DOHH2 (cell line): Measurements from ENCODE around the gene GLP2R.

Source experiments
- H3F3A ChIP-seq: fragments of 200-600 bp; sonication (generic), shearing (Covaris generic); 2 replicates; pipeline ENCODE4 v1.6.0; 2016; ENCODE audit warnings: antibody characterized with exemption, mild to moderate bottlenecking; ENCODE audit not compliant: control insufficient read depth, insufficient read depth
- H3K27ac ChIP-seq: fragments of 200-600 bp; sonication (generic); 2 replicates; pipeline ENCODE4 v1.5.1; 2014; ENCODE audit warnings: low read depth, mild to moderate bottlenecking, low read length, moderate library complexity
- H3K27me3 ChIP-seq: fragments of 200-600 bp; sonication (generic); 2 replicates; pipeline ENCODE4 v1.6.1; 2014; ENCODE audit warnings: mild to moderate bottlenecking, low read length, mixed read lengths; ENCODE audit not compliant: control insufficient read depth
- H3K36me3 ChIP-seq: fragments of 200-600 bp; sonication (generic); 2 replicates; pipeline ENCODE4 v1.6.1; 2014; ENCODE audit warnings: mild to moderate bottlenecking, low read length, moderate library complexity, mixed read lengths; ENCODE audit not compliant: control insufficient read depth
- H3K4me1 ChIP-seq: fragments of 200-600 bp; sonication (generic); 2 replicates; pipeline ENCODE4 v1.6.1; 2014; ENCODE audit warnings: mild to moderate bottlenecking, low read length, mixed read lengths; ENCODE audit not compliant: control insufficient read depth
- H3K4me2 ChIP-seq: fragments of 200-600 bp; sonication (generic); 2 replicates; pipeline ENCODE4 v1.6.0; 2014; ENCODE audit warnings: mild to moderate bottlenecking, low read length, moderate library complexity
- H3K4me3 ChIP-seq: fragments of 200-600 bp; sonication (generic); 2 replicates; pipeline ENCODE4 v1.5.1; 2014; ENCODE audit warnings: mild to moderate bottlenecking, low read length, mixed read lengths
- H3K79me2 ChIP-seq: fragments of 200-600 bp; sonication (generic); 2 replicates; pipeline ENCODE4 v1.6.1; 2014; ENCODE audit warnings: mild to moderate bottlenecking, low read length, mixed read lengths; ENCODE audit not compliant: control insufficient read depth
- H3K9me2 ChIP-seq: fragments of 200-600 bp; sonication (generic); replicated peaks from 2 replicates; pipeline ENCODE4 v1.6.1; 2014; ENCODE audit warnings: mild to moderate bottlenecking, low read length, mixed read lengths; ENCODE audit not compliant: control insufficient read depth
- H3K9me3 ChIP-seq: fragments of 200-600 bp; sonication (generic); 2 replicates; pipeline ENCODE4 v1.6.1; 2014; ENCODE audit warnings: antibody characterized with exemption, low read length, mixed read lengths; ENCODE audit not compliant: control insufficient read depth, insufficient read depth
- H4K20me1 ChIP-seq: fragments of 200-600 bp; sonication (generic); 2 replicates; pipeline ENCODE4 v1.6.0; 2014; ENCODE audit warnings: low read depth, mild to moderate bottlenecking, antibody characterized with exemption, low read length, moderate library complexity; ENCODE audit not compliant: control insufficient read depth, insufficient read depth
- CTCF ChIP-seq: fragments of 200-600 bp; sonication (generic); IDR thresholded peaks from one replicate; pipeline ENCODE4 v1.5.1; 2014; ENCODE audit warnings: antibody characterized with exemption, mild to moderate bottlenecking, low read depth, low read length; ENCODE audit not compliant: poor library complexity, severe bottlenecking
- EZH2phosphoT487 ChIP-seq: fragments of 200-600 bp; sonication (generic); IDR thresholded peaks from 2 replicates; pipeline ENCODE4 v1.6.1; 2017; ENCODE audit warnings: borderline replicate concordance, mild to moderate bottlenecking, antibody characterized with exemption, low read length, moderate library complexity, mixed read lengths

The GLP2R gene

GRCh38 chr17:9878786-9879525, 53.2 kb downstream of the GLP2R start:
- Histone ChIP-seq H3K36me3 (no peaks in the 10 kb centered on the region), H3K9me3 (peaks cover 10% of the 10 kb centered on the region), H4K20me1 (no peaks in the 10 kb centered on the region), H3F3A (no peaks in the 10 kb centered on the region), H3K4me1 (no peaks in the 10 kb centered on the region), H3K4me3 (no peak overlapping the region), H3K4me2 (no peak overlapping the region), H3K27me3 (no peaks in the 10 kb centered on the region), H3K79me2 (no peaks in the 10 kb centered on the region), H3K9me2 (no peaks in the 10 kb centered on the region), H3K27ac (no peak overlapping the region)
- TF ChIP-seq EZH2phosphoT487 (no peak), CTCF (no peak)

- no peaks in the 10 kb centered on the region for H4K20me1 ChIP-seq
- peaks cover 14% of the 10 kb centered on the region for H3K9me3 ChIP-seq
- H3K79me2 ChIP-seq = no peaks in the 10 kb centered on the region
- H3F3A ChIP-seq = no peaks in the 10 kb centered on the region
- no peaks in the 10 kb centered on the region for H3K4me1 ChIP-seq
- H3K9me2 ChIP-seq = no peaks in the 10 kb centered on the region
- H3K4me2 ChIP-seq = no peak overlapping the region
- TF ChIP-seq CTCF = no peak
- no peak for TF ChIP-seq EZH2phosphoT487
- H3K27me3 ChIP-seq = no peaks in the 10 kb centered on the region
- H3K4me3 ChIP-seq = no peak overlapping the region
- H3K27ac ChIP-seq = no peak overlapping the region
- H3K36me3 ChIP-seq = no peaks in the 10 kb centered on the region
These were observed 54.9 kb downstream of the GLP2R start for GRCh38 chr17:9880582-9880999.

GRCh38 chr17:9883451-9883850, 57.7 kb downstream of the GLP2R start:
- H3K9me2 ChIP-seq = no peaks in the 10 kb centered on the region
- TF ChIP-seq CTCF (no peak), EZH2phosphoT487 (no peak)
- no peak overlapping the region for H3K4me3 ChIP-seq
- H3K4me1 ChIP-seq = no peaks in the 10 kb centered on the region
- no peaks in the 10 kb centered on the region for H3K36me3 ChIP-seq
- H3K4me2 ChIP-seq = no peak overlapping the region
- no peaks in the 10 kb centered on the region for H4K20me1 ChIP-seq
- H3K79me2 ChIP-seq = no peaks in the 10 kb centered on the region
- H3K27ac ChIP-seq = no peak overlapping the region
- H3K27me3 ChIP-seq = no peaks in the 10 kb centered on the region
- no peaks in the 10 kb centered on the region for H3F3A ChIP-seq
- peaks cover 14% of the 10 kb centered on the region for H3K9me3 ChIP-seq
